GM13976 (cell line): ENCODE measurements around the gene JMJD4.
A peak's percentile ranks its signal among the peaks of the same experiment; 100 is the strongest.
"Not testable (repeated sequence)": the region's sequence is repeated elsewhere in the genome, so short reads cannot be mapped to it uniquely, and the experiment has no call there.

ENCODE experiments used
- DNase-seq: peaks from one replicate; pipeline ENCODE4 v3.0.0; 2012; ENCODE audit warnings: low spot score
- in situ Hi-C: fragments of 300-500 bp; cut with MboI; formaldehyde crosslinking; loops from one replicate; pipeline ENCODE4 v1.12.0; 2022; ENCODE audit warnings: low sequenced_read_pairs, mixed read lengths, inconsistent platforms; ENCODE audit not compliant: unreplicated experiment
- TF ChIP-seq, protein P1 (sequence below): IDR thresholded peaks from 2 replicates; pipeline ENCODE4 v1.5.1; 2012; ENCODE audit warnings: borderline replicate concordance, mild to moderate bottlenecking; ENCODE audit not compliant: insufficient read depth; ENCODE audit errors: extremely low read depth, missing control alignments, control extremely low read depth

Gene JMJD4

DNA sequence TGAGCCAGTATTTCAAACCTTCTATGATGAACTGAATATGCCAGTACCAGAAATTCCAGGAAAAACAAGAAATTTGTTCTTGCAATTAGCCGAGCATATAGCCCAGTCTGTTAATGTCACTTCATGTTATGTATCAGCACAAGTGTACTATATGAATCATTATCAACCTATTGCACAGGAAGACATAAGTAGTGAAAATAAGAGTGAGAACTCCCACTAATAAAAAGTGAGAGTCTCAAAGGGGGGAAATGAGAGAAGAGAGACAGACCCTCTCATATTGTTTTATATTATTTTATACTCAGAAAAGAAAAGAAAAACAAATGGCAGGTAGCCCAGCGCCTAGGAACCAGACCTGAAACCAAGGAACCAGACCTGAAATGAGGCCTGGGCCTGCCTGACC is 16.2 kb downstream of the JMJD4 start:
- in situ Hi-C loops: no loop called here
- TF ChIP-seq, protein P1, sequence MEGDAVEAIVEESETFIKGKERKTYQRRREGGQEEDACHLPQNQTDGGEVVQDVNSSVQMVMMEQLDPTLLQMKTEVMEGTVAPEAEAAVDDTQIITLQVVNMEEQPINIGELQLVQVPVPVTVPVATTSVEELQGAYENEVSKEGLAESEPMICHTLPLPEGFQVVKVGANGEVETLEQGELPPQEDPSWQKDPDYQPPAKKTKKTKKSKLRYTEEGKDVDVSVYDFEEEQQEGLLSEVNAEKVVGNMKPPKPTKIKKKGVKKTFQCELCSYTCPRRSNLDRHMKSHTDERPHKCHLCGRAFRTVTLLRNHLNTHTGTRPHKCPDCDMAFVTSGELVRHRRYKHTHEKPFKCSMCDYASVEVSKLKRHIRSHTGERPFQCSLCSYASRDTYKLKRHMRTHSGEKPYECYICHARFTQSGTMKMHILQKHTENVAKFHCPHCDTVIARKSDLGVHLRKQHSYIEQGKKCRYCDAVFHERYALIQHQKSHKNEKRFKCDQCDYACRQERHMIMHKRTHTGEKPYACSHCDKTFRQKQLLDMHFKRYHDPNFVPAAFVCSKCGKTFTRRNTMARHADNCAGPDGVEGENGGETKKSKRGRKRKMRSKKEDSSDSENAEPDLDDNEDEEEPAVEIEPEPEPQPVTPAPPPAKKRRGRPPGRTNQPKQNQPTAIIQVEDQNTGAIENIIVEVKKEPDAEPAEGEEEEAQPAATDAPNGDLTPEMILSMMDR: no peak
- DNase-seq: no peak

DNA sequence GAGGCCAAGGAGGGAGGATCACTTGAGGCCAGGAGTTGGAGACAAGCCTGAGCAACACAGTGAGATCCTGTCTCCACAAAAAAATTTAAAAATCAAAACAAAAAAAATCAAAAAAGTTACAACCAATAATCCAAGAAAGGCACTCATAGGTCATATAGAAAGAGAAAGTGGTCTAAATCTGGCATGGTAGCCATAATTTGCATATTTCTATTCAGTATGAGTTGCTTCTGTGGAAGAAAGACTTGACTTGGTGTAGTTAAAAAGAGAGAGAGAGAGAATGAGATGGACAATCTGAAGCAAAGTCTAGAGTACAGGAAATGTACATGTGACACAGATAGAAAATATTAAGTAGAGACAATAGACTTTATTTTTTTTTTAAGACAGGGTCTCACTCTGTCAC is 22.5 kb downstream of the JMJD4 start:
- TF ChIP-seq, protein P1: no peak
- DNase-seq: peak; percentile 59
- in situ Hi-C loops: no loop called here

DNA sequence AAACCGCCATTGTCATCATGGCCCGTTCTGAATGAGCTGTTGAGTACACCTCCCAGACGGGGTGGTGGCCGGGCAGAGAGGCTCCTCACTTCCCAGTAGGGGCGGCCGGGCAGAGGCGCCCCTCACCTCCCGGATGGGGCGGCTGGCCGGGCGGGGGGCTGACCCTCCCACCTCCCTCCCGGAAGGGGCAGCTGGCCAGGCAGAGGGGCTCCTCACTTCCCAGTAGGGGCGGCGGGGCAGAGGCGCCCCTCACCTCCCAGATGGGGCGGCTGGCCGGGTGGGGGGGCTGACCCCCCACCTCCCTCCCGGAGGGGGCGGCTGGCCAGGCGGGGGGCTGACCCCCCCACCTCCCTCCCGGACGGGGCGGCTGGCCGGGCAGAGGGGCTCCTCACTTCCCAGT is 24.6 kb downstream of the JMJD4 start:
- in situ Hi-C loops: not testable (repeated sequence)

DNA sequence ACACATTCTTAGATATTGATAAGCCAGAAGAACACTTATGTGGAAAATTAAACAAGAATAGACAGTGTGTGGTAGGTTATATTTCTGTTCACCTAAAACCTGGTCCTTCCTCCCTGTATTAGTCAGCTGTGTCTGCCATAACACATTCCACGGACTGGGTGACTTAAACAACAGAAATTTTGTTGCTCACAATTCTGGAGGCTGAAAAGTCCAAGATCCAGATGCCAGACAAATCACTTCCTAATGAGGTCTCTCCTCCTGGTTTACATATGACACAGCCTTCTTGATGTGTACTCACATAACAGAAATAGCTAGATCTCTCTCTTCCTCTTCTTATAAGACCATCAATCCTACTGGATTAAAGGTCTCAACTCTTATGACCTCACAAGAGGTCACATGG is 25.7 kb downstream of the JMJD4 start:
- no peak for DNase-seq
- in situ Hi-C loops: no loop called here
- TF ChIP-seq, protein P1: no peak

More for the DNA sequence above, 24.6 kb downstream of the JMJD4 start:
- not testable (repeated sequence) for DNase-seq

DNA sequence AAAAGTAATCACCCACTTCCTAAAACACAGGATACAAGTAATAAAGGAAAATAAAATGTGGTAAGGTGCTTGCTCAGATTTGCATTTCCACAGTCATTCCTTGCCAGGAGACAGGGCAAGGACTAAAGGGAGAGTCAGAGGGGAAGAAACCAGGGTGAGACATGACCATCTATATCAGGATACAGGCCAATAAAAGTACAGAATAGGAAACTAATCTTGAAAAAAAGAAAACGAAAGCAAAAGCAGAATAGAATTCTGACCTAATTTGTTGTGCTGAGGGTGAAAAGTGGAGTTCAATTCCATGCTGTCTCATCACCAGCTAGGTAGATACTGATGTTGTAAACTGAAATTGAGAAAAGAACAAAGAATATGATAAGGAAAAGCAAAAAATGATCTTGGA is 27.3 kb downstream of the JMJD4 start:
- DNase-seq: peak; percentile 22

DNA sequence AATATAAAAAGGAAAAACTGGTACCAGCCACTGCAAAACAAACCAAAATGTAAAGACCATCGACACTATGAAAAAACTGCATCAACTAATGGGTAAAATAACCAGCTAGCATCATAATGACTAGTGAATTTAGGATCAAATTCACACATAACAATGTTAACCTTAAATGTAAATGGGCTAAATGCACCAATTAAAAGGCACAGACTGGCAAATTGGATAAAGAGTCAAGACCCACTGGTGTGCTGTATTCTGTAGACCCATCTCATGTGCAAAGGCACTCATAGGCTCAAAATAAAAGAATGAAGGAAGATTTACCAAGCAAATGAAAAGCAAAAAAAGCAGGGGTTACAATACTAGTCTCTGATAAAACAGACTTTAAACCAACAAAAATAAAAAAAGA is 33.5 kb downstream of the JMJD4 start:
- in situ Hi-C loops, DNase-seq: not testable (repeated sequence)

More for the DNA sequence above, 27.3 kb downstream of the JMJD4 start:
- in situ Hi-C loops: no loop called here
- TF ChIP-seq, protein P1: no peak

DNA sequence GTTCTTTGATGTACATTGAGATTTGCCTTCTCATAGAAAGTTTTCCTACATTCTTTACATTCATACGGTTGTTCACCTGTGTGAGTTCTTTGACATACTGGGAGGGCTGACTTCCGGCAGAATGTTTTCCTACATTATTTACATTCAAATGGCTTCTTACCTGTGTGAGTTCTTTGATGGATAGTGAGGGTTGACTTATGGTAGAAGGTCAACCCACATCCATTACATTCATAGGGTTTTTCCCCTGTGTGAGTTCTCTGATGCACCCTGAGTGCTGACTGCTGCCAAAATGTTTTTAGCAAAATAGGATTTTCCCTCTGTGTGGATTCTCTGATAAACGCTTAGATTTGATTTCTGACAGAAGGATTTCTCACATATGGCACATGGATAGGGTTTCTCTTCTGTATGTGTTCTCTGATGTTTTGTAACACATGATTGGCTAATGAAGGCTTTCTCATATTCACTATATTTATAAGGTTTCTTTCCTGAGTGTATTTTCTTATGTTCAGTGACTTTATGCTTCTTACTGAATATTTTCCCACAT is 37.7 kb downstream of the JMJD4 start:
- DNase-seq: no peak
- in situ Hi-C loops: no loop called here
- TF ChIP-seq, protein P1: no peak

DNA sequence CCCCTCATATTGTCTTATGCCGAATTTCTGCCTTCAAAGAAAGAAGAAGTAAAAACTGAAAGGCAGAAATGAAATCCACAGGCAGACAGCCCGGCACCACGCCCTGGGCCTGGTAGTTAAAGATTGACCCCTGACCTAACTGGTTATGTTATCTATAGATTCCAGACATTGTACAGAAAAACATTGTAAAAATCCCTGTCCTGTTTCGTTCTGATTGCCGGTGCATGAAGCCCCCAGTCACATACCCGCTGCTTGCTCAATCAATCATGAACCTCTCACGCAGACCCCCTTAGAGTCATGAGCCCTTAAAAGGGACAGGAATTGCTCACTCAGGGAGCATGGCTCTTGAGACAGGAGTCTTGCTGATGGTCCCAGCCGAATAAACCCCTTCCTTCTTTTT is 49.3 kb downstream of the JMJD4 start:
- in situ Hi-C loops: no loop called here

More for the DNA sequence above, 49.3 kb downstream of the JMJD4 start:
- DNase-seq: no peak
- TF ChIP-seq, protein P1: no peak
